ENCODE results near the gene GARS1. TPM values are rescaled to one million over a fixed set of nuclear protein-coding genes. Genes with fewer than 3 reads are reported as not detected.

GARS1 gene
- total and polyA plus RNA-seq, 2 donors (not counting 1 experiment from before 2014, with no cell fraction given): 322 to 669 TPM

GRCh38 chr7:30646154-30646553 is 51.5 kb downstream of the GARS1 start:
- Histone ChIP-seq H3K4me3 (replicated peaks in 1 of 4; ENCODE audit: control extremely low read depth in 1 of 4, insufficient read depth in 1 of 4, low read depth in 3 of 4, low read length in 4 of 4) (no peak overlapping the region), H3K9me3 (ENCODE audit: control insufficient read depth, insufficient read depth, low read depth, low read length) (no peaks in the 10 kb centered on the region), H3K9ac (ENCODE audit: insufficient read depth, low read length) (no peak overlapping the region), H3K4me1 (ENCODE audit: control insufficient read depth, extremely low read depth, insufficient read depth, low read length) (no peaks in the 10 kb centered on the region), H3K27ac (ENCODE audit: insufficient read depth, low read length) (no peak overlapping the region), H4K20me1 (ENCODE audit: control insufficient read depth, extremely low read depth, insufficient read depth, low read length) (no peaks in the 10 kb centered on the region), H3K36me3 (ENCODE audit: control insufficient read depth, insufficient read depth, low read length) (no peaks in the 10 kb centered on the region), H3K4me2 (ENCODE audit: extremely low read depth, insufficient read depth, low read length) (no peak overlapping the region), H2AFZ (ENCODE audit: low read length) (no peak overlapping the region), H3K79me2 (ENCODE audit: control insufficient read depth, insufficient read depth, low read length) (no peaks in the 10 kb centered on the region), H3K27me3 (ENCODE audit: control insufficient read depth, insufficient read depth, low read length) (no peaks in the 10 kb centered on the region)
- no peak for TF ChIP-seq EZH2 (IDR thresholded peaks at IDR 0.05; ENCODE audit: low read length, missing control alignments)
- no peak for TF ChIP-seq CTCF (conservative IDR thresholded peaks at IDR 0.05 in 1 of 2, IDR thresholded peaks at IDR 0.05 in 1 of 2; ENCODE audit: low read depth in 1 of 2, low read length in 2 of 2)
- no peak for DNase-seq (ENCODE audit: low read depth in 2 of 2)

GRCh38 chr7:30647589-30648364 is 53.1 kb downstream of the GARS1 start:
- no peak for DNase-seq (ENCODE audit: low read depth in 2 of 2)
- Histone ChIP-seq H3K9me3 (ENCODE audit: control insufficient read depth, insufficient read depth, low read depth, low read length) (no peaks in the 10 kb centered on the region), H2AFZ (ENCODE audit: low read length) (no peak overlapping the region), H3K4me1 (ENCODE audit: control insufficient read depth, extremely low read depth, insufficient read depth, low read length) (no peaks in the 10 kb centered on the region), H3K36me3 (ENCODE audit: control insufficient read depth, insufficient read depth, low read length) (no peaks in the 10 kb centered on the region), H3K27ac (ENCODE audit: insufficient read depth, low read length) (no peak overlapping the region), H3K4me2 (ENCODE audit: extremely low read depth, insufficient read depth, low read length) (no peak overlapping the region), H4K20me1 (ENCODE audit: control insufficient read depth, extremely low read depth, insufficient read depth, low read length) (no peaks in the 10 kb centered on the region), H3K27me3 (ENCODE audit: control insufficient read depth, insufficient read depth, low read length) (no peaks in the 10 kb centered on the region), H3K9ac (ENCODE audit: insufficient read depth, low read length) (no peak overlapping the region), H3K79me2 (ENCODE audit: control insufficient read depth, insufficient read depth, low read length) (no peaks in the 10 kb centered on the region), H3K4me3 (replicated peaks in 1 of 4; ENCODE audit: control extremely low read depth in 1 of 4, insufficient read depth in 1 of 4, low read depth in 3 of 4, low read length in 4 of 4) (no peak overlapping the region)
- no peak for TF ChIP-seq CTCF (conservative IDR thresholded peaks at IDR 0.05 in 1 of 2, IDR thresholded peaks at IDR 0.05 in 1 of 2; ENCODE audit: low read depth in 1 of 2, low read length in 2 of 2)
- no peak for TF ChIP-seq EZH2 (IDR thresholded peaks at IDR 0.05; ENCODE audit: low read length, missing control alignments)

GRCh38 chr7:30648744-30649540 is 54.3 kb downstream of the GARS1 start:
- Histone ChIP-seq H3K27me3 (ENCODE audit: control insufficient read depth, insufficient read depth, low read length) (no peaks in the 10 kb centered on the region), H3K9me3 (ENCODE audit: control insufficient read depth, insufficient read depth, low read depth, low read length) (no peaks in the 10 kb centered on the region), H3K79me2 (ENCODE audit: control insufficient read depth, insufficient read depth, low read length) (no peaks in the 10 kb centered on the region), H3K36me3 (ENCODE audit: control insufficient read depth, insufficient read depth, low read length) (no peaks in the 10 kb centered on the region), H3K4me3 (replicated peaks in 1 of 4; ENCODE audit: control extremely low read depth in 1 of 4, insufficient read depth in 1 of 4, low read depth in 3 of 4, low read length in 4 of 4) (no peak overlapping the region), H4K20me1 (ENCODE audit: control insufficient read depth, extremely low read depth, insufficient read depth, low read length) (no peaks in the 10 kb centered on the region), H3K27ac (ENCODE audit: insufficient read depth, low read length) (no peak overlapping the region), H3K9ac (ENCODE audit: insufficient read depth, low read length) (no peak overlapping the region), H3K4me2 (ENCODE audit: extremely low read depth, insufficient read depth, low read length) (no peak overlapping the region), H2AFZ (ENCODE audit: low read length) (no peak overlapping the region), H3K4me1 (ENCODE audit: control insufficient read depth, extremely low read depth, insufficient read depth, low read length) (no peaks in the 10 kb centered on the region)
- DNase-seq (ENCODE audit: low read depth in 2 of 2): no peak
- no peak for TF ChIP-seq CTCF (conservative IDR thresholded peaks at IDR 0.05 in 1 of 2, IDR thresholded peaks at IDR 0.05 in 1 of 2; ENCODE audit: low read depth in 1 of 2, low read length in 2 of 2)
- TF ChIP-seq EZH2 (IDR thresholded peaks at IDR 0.05; ENCODE audit: low read length, missing control alignments): no peak

Measured in fibroblast of lung (primary cell).